Effector memory CD4-positive, alpha-beta T cell (primary cell): ENCODE results near the gene STIM1.
"Not testable (repeated sequence)": the region's sequence is repeated elsewhere in the genome, so short reads cannot be mapped to it uniquely, and the experiment has no call there.

ENCODE experiments used
- DNase-seq, 3 donors: peaks; one replicate each; pipeline ENCODE4 v3.0.0-alpha.2; 2020
- H3K27ac ChIP-seq: 2 replicates; pipeline ENCODE4 v1.7.0; 2013; ENCODE audit warnings: mild to moderate bottlenecking, low read length, moderate library complexity; ENCODE audit not compliant: insufficient read depth, poor library complexity, severe bottlenecking
- H3K27me3 ChIP-seq: replicated peaks from 2 replicates; pipeline ENCODE4 v1.7.0; 2013; ENCODE audit warnings: mild to moderate bottlenecking, low read length; ENCODE audit not compliant: insufficient read depth, control insufficient read depth, poor library complexity, severe bottlenecking
- H3K36me3 ChIP-seq: 2 replicates; pipeline ENCODE4 v1.7.0; 2013; ENCODE audit warnings: mild to moderate bottlenecking, low read length, moderate library complexity; ENCODE audit not compliant: control insufficient read depth, insufficient read depth
- H3K4me1 ChIP-seq: 2 replicates; pipeline ENCODE4 v1.7.0; 2013; ENCODE audit warnings: low read length, mild to moderate bottlenecking; ENCODE audit not compliant: control insufficient read depth, insufficient read depth, poor library complexity, severe bottlenecking
- H3K4me3 ChIP-seq: 2 replicates; pipeline ENCODE4 v1.7.0; 2013; ENCODE audit warnings: low read length, low read depth, mild to moderate bottlenecking; ENCODE audit not compliant: insufficient read depth, poor library complexity, severe bottlenecking
- H3K9me3 ChIP-seq: 2 replicates; pipeline ENCODE4 v1.7.0; 2013; ENCODE audit warnings: mild to moderate bottlenecking, low read length, moderate library complexity; ENCODE audit not compliant: control insufficient read depth

STIM1 gene

DNA sequence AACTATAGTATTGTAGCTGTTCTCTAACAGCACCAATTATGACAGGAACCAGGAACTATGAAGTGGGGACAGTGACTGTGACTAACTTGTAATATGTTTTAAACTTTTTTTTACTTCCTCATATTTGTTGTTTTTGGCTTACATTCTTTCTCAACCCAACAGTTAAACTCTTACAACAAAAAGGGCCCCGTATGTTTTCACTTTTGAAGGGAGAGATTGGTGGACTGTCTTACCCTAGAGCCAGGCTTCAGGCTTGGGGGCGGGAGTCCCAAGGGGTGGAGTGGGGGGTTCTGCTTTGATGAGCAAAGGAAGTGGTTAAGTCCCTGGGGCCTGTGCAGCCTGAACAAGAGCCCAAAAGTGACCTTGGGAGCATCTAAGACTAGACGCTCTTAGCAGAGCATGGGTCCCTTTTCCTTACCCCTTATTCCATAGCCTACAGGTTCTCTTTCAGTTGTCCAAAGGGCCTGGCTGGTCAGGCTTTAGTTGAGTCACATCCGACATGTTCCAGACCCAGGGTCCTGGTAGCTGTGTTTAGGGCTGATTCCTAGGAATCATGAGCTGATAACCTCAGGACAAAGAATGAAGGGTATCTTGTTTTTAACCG is 38.8 kb downstream of the STIM1 start:
- Histone ChIP-seq H3K9me3 (no peaks in the 10 kb centered on the region), H3K4me3 (no peak overlapping the region), H3K4me1 (peaks cover 5% of the 10 kb centered on the region), H3K27me3 (no peaks in the 10 kb centered on the region), H3K36me3 (no peaks in the 10 kb centered on the region), H3K27ac (no peak overlapping the region)
- DNase-seq: no peak

DNA sequence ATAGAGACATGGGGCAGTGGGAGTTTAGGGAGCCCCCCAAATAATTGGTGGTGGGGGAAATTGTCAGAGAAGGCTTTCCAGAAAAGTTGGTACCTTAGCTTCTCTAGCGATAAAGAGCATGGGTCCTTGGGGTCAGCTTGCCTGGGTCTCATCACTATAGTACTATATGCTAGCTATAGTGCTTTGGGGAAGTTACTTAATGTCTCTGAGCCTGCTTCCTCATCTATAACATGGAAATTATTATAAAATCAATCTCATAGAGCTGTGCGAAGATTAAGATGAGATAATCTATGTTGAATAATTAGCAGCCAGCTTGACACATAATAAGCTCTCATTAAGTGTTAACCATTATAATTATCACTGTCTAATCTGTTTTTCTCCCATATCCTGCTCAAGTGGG is 41.2 kb downstream of the STIM1 start:
- Histone ChIP-seq H3K9me3 (no peaks in the 10 kb centered on the region), H3K4me1 (peaks cover 14% of the 10 kb centered on the region), H3K27me3 (no peaks in the 10 kb centered on the region), H3K27ac (no peak overlapping the region), H3K4me3 (no peak overlapping the region), H3K36me3 (no peaks in the 10 kb centered on the region)
- no peak for DNase-seq

DNA sequence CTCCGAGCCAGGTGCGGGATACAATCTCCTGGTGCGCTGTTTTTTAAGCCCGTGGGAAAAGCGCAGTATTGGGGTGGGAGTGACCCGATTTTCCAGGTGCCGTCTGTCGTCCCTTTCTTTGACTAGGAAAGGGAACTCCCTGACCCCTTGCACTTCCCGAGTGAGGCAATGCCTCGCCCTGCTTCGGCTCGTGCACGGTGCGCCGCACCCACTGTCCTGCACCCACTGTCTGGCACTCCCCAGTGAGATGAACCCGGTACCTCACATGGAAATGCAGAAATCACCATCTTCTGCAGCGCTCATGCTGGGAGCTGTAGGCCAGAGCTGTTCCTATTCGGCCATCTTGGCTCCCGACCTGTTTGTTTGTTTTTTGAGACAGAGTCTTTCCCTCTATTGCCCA is 44.8 kb downstream of the STIM1 start:
- not testable (repeated sequence) for H3K4me3 ChIP-seq
- H3K4me1 ChIP-seq: peaks cover 40% of the 10 kb centered on the region

DNA sequence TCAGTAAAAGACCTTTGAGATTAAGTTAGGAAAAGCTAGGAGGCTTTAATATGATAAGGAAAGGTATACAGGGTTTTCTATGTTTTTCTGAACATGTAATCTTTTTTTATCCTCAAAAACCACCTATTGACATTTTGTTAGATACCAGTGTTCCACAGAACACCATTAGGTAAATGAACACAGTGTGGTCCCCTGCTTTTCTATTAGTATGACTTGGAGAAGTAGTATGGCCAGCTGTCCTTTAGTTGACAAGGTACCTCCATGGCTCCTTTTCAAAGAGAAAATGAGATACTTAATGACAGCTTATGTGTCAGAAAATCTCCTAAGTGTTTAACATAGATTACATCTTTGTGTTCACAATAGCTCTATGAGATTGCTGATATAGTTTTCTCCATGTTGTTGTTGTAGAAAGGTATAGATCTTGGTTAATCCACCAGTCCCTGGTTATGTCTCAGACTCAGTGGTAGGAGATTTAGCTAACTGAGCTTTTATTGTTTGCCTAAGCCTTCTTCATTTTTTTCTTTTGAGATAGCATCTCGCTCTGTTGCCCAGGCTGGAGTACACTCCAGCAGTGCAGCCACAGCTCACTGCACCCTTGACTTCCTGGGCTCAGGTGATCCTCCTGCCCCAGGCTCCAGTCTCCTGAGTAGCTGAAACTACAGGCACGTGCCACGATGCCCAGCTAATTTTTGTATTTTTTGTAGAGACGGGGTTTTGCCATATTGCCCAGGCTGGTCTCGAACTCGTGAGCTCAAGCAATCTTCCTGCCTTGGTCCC is 46.0 kb downstream of the STIM1 start:
- no peak for DNase-seq
- Histone ChIP-seq H3K27ac (no peak overlapping the region), H3K27me3 (no peaks in the 10 kb centered on the region), H3K9me3 (no peaks in the 10 kb centered on the region), H3K36me3 (no peaks in the 10 kb centered on the region), H3K4me1 (peaks cover 48% of the 10 kb centered on the region), H3K4me3 (no peak overlapping the region)

More for the DNA sequence above, 44.8 kb downstream of the STIM1 start:
- H3K9me3 ChIP-seq, H3K36me3 ChIP-seq, DNase-seq, H3K27me3 ChIP-seq, H3K27ac ChIP-seq: not testable (repeated sequence)

DNA sequence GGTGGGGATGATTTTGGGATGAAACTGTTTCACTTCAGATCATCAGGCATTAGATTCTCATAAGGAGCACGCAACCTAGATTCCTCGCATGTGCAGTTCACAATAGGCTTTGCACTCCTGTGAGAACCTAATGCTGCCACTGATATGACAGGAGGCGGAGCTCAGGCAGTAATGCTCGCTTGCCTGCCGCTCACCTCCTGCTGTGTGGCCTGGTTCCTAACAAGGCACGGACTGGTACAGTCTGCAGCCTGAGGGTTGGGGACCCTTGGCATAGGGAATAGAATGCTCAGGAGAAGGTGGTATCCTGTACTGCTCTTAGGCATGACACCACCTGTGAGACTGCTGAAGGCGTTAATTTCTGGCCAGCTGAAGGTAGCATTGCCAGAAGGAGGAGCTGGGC is 47.0 kb downstream of the STIM1 start:
- no peaks in the 10 kb centered on the region for H3K27me3 ChIP-seq
- no peak for DNase-seq
- H3K27ac ChIP-seq: no peak overlapping the region
- H3K4me1 ChIP-seq: peaks cover 51% of the 10 kb centered on the region
- no peaks in the 10 kb centered on the region for H3K9me3 ChIP-seq
- H3K36me3 ChIP-seq: no peaks in the 10 kb centered on the region
- no peak overlapping the region for H3K4me3 ChIP-seq

DNA sequence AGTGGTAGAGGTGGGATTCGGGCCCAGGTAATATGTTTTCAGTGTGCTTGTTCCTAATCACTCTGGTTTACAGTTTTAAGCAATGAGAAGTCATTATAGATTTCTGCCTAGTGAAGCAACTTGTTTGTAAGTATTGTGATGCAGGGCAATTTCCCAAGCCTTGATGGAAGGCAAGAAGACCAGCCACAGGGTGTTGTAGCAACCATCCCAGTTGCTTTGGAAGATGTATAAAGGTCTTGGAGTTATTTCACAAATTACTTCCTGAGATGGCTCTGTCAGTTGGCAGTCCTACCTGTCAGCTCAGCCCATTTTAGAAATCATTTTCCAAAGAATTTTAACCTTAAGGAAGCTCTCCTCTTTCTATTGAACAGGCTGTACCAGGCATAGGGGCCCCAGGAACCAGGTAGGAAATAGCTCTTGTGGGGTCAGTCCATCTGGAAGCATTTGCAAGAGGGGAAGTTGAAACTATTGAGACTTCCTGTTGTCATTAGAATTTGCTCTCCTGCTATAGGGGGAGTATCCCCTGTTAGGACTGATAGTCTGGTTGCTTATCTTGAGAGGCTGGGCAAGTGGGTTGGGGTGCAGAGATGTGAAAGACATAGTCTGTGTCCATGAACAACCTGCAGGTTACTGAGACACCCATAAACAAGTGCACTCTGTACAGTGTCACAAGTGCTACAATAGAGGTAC is 47.9 kb downstream of the STIM1 start:
- Histone ChIP-seq H3K4me1 (peaks cover 55% of the 10 kb centered on the region), H3K27ac (peak overlapping the region; percentile 23), H3K36me3 (no peaks in the 10 kb centered on the region), H3K4me3 (no peak overlapping the region), H3K27me3 (no peaks in the 10 kb centered on the region), H3K9me3 (no peaks in the 10 kb centered on the region)
- no peak for DNase-seq

DNA sequence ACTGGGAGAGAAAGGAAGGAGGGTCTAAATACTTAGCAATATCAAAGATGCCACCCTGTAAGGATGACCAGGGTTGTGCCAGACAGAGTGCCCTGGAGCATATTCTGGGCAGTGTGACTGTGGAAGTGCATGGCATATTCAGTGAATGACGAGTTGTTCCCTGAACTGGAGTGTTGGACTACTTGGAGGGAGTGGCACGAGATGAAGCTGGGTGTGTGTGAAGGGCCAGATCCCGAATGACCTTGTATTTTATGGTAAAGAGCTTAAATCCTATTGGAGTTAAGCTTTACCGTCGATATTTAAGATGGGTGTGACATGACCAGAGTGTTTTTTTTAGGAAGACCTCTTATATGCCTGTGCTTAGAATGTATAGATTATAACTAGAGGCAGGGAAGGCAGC is 48.8 kb downstream of the STIM1 start:
- Histone ChIP-seq H3K4me1 (peaks cover 55% of the 10 kb centered on the region), H3K9me3 (no peaks in the 10 kb centered on the region), H3K27ac (peak overlapping the region; percentile 58), H3K27me3 (no peaks in the 10 kb centered on the region), H3K36me3 (no peaks in the 10 kb centered on the region), H3K4me3 (no peak overlapping the region)
- DNase-seq: no peak

DNA sequence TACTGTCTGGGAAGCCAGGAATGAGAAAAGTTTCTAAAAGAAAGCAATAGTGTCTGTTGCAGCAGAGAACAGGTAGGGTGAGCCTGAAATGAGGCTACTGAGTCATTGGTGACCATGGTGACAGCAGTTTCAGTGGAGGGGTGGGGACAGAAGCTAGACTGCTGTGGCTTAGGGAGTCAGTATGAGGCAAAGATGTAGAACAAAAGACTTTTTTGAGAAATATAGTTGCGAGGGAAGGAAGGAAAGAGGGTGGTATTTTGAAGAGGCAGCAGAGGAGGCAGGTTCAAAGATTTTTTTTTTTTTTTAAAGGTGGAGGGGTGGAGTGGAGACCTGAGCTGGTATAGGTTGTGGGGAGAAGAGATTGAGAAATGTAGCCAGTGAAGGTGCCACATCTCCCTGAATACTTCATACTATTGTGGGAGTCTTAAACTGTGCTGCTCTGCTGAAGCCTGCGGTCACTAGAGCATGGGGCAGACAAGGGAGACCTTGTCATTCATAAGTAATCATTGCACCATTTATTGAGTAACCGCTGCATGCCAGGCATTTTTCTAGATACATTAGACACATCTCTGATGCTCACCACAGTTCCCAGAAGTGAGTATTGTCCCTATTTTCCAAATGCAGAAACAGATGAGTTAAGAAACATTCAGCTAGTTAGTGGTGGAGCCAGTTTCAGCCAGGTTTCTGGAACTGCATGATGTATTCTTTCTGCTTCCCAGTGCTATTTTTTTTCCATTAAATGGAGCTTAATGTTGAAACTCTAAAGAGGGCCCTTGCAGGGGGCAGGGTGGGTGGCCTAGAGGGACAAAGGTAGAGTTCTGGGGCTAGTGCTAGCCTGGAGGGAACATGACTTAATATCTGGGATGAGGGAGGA is 49.9 kb downstream of the STIM1 start:
- peak; percentile 29 to 43 (median 31) for DNase-seq
- H3K4me1 ChIP-seq: peaks cover 55% of the 10 kb centered on the region
- H3K27ac ChIP-seq: peak overlapping the region; percentile 58
- no peaks in the 10 kb centered on the region for H3K36me3 ChIP-seq
- H3K4me3 ChIP-seq: peak overlapping the region; percentile 0
- H3K9me3 ChIP-seq: no peaks in the 10 kb centered on the region
- no peaks in the 10 kb centered on the region for H3K27me3 ChIP-seq

DNA sequence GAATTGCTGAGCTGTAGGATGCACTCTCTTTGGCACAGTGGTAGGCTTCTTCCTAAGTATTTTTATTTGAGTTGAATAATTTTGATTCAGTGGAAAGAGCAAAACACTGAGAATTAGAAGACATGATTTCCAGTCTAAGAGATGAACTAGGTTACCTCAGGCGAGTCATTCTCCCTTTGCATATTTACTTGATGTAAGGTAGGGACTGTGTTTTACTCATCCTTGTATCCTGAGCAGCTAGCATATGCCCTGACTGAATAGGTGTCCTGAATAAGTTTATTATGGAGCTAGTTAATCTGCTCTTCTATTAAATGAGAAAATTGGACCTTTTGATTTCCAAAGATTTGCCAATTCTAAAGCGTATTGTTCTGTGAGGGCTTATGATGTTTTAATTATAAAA is 50.7 kb downstream of the STIM1 start:
- H3K36me3 ChIP-seq: no peaks in the 10 kb centered on the region
- peaks cover 52% of the 10 kb centered on the region for H3K4me1 ChIP-seq
- H3K9me3 ChIP-seq: no peaks in the 10 kb centered on the region
- no peaks in the 10 kb centered on the region for H3K27me3 ChIP-seq
- H3K27ac ChIP-seq: no peak overlapping the region
- H3K4me3 ChIP-seq: no peak overlapping the region
- no peak for DNase-seq
